Posterior vena cava (tissue), 2 donors: ENCODE measurements around the gene GRIK4. TPM values are rescaled to one million over a fixed set of nuclear protein-coding genes. Genes with fewer than 3 reads are reported as not detected.

ENCODE experiments used
- DNase-seq: peaks from one replicate; pipeline ENCODE4 v3.0.0-alpha.2; 2020; ENCODE audit warnings: low spot score
- intact Hi-C, 2 donors: fragments of 100-400 bp; cut with DNase I; formaldehyde crosslinking; loops; one replicate each; pipeline versions ENCODE4 v1.14.1 to v1.14.2; 2022 to 2023
- total RNA-seq, 2 donors: library from RNA; stranded (reverse); fragmentation: NEBNext Ultra II Directional; extraction: Animal tissue kit (Norgen Biotek cat#: 25700); gene quantifications; one replicate each; pipeline ENCODE4 v1.2.1, GENCODE V29; 2021
- donor health status: DM: yes; HTN: yes; CAD: no.
- donor health status: DM: yes; HTN: yes; CAD: no.

GRIK4 gene
- total RNA-seq, 2 donors from 2014 or later = 0.19 TPM; not detected in 1

GRCh38 chr11:120923866-120924508, 412.4 kb downstream of the GRIK4 start:
- intact Hi-C loops = no loop called here
- no peak for DNase-seq

- intact Hi-C loops = no loop called here
- DNase-seq = no peak
Observed at GRCh38 chr11:120925944-120926343, 414.4 kb downstream of the GRIK4 start.

GRCh38 chr11:120928627-120929026, 417.1 kb downstream of the GRIK4 start:
- intact Hi-C loops = no loop called here
- peak; percentile 31 for DNase-seq

DNA sequence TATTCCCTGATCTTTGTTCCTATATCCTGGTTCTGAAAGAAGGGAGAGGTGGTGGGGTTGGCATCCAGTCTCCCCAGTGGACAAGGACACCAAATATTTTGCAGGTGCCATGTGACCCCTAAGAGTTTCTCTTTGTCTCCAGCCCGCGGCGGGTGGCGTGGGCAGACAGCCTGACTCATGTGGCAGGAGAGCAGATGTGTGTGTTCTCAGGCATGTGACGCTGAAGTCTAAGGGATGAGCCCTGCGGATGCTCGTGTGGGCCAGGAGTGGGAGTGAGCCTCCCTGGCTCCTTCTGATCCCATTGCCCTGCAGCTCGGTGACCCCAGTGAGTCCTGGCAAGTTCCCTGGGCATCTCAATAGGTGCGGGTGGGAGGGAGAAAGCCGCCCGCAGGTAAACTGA, 417.5 kb downstream of the GRIK4 start:
- intact Hi-C loops = no loop called here

GRCh38 chr11:120929664-120930154, 418.2 kb downstream of the GRIK4 start:
- intact Hi-C loops = no loop called here
- peak; percentile 82 for DNase-seq

More for the DNA sequence above, 417.5 kb downstream of the GRIK4 start:
- DNase-seq = peak; percentile 36

DNA sequence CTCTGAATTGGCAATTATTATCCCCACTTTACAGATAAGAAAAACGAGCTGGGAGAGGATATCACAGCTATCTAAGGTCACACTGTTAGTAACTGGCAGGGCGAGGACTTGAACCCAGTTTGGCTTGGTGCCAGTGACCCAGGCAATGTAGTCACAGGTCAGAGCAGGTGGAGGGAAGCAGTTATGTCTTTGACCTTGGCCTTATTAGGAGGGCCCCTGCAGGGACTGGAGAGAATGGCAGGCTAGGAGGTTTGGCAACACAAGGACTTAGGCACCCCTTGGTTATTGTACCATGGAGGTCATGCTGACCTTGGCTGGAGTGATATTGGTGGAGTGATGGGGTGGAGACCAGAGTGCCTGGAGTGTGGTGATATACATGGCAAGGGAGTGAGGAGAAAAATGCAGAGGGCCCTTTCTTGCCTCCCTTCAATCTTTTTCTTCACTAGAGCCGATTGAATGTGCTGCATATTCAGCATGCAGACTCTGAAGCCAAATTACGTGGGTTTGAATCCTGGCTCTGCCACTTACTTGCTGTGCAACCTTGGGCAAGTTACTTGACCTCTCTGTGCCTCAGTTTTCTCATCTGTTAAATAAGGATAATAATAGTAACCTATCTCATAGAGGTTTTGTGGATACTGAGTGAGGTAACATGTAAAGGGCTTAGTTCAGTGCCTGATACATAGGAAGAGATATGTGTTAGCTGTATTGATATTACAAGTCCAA, 419.7 kb downstream of the GRIK4 start:
- peak; percentile 59 for DNase-seq
- intact Hi-C loops = no loop called here

GRCh38 chr11:120932305-120932915, 420.9 kb downstream of the GRIK4 start:
- peak; percentile 10 for DNase-seq
- intact Hi-C loops = no loop called here

- intact Hi-C loops = no loop called here
Observed at GRCh38 chr11:120936356-120936755, 424.8 kb downstream of the GRIK4 start.

DNA sequence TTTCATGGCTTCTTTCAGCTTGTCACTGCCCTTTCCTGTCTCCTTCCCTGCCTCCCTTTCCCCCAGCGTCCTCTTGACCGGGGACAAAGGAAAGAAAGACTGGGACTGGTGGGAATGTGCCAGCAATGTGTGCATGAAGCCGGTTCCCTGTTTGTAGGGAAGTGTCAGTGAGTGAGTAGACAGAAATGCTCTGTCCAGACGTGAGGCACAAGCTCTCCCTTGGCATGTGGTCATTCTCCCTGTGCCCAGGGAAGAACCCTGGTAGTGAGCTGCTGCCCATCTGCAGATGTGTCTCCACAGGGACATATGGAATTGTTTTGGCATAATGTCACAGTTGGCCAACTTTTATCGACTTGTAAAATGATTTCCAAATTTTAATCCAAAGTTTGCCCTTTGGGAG, 426.0 kb downstream of the GRIK4 start:
- peak; percentile 32 for DNase-seq
- intact Hi-C loops = no loop called here

More at GRCh38 chr11:120936356-120936755, 424.8 kb downstream of the GRIK4 start:
- no peak for DNase-seq

DNA sequence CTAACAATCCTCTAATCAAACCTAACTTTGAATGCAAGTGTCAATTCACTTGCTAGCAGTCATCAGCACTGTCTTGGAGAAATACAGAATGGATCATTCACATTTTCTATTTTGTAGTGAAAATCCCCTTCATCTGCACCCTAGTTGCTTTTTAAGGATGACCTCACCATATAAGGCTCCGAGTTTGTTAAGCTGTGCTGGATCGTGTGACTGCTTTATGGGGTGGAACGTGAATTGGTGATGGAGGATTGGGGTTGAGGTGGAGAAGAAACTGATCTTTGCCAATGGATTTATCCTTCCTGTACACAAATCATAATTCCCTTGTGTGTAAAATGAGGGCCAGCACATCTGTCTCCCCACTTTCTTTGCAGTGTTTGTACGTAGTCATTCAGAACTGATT, 426.7 kb downstream of the GRIK4 start:
- intact Hi-C loops = no loop called here
- no peak for DNase-seq

DNA sequence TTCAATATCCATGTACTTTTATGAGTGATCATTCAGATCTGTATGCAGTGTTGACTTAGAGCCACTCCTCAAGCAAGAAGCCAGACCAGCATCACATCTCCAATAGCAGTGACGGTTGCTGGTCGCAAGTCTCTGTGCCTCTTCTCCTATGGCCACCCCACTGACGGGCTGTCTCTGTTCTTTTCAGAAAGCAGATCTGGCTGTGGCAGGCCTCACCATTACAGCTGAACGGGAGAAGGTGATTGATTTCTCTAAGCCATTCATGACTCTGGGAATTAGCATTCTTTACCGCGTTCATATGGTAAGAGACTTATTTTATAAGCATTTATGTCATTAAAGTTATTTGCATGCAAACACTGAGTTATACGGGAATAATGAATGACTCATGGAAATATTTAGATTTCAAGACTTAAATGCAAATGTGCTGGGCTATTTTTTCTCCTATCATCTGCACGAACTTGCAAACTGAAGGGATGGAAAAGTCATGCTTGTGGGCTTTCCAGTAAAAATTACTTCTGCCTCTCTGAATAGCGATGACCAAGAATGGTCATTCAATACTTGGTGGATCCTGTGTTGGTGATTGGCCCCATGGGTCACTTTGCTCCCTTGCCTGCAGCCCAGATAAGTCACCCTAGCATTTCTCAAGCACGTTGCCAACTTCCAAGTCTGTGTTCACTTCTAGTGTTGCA, 428.8 kb downstream of the GRIK4 start:
- intact Hi-C loops = loop anchor here in 1 of 2 donors (2.0 kb wide), 1 partner anchor 48 kb away; no protein-coding TSS in a partner anchor

GRCh38 chr11:120941000-120941399, 429.5 kb downstream of the GRIK4 start:
- intact Hi-C loops = loop anchor here in 1 of 2 donors (2.0 kb wide), 1 partner anchor 48 kb away; no protein-coding TSS in a partner anchor
- DNase-seq = peak; percentile 6

More for the DNA sequence above, 428.8 kb downstream of the GRIK4 start:
- DNase-seq = peak; percentile 9

DNA sequence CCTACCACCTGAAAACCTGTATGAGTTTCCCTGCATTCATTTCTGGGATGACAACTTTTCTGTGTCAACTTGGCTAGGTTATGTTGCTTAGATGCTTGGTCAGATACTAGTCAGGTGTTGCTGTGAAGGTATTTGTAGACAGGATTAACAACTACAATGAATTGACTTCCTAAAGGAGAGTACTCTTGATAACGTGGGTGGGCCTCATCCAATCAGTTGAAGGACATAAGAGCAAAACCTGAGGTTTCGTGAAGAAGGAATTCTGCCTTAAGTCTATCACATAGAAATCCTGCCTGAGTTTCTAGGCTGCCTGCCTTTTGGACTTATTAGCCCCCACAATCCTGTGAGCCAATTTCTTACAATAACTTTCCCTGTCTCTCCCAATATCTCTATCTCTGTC, 431.2 kb downstream of the GRIK4 start:
- intact Hi-C loops = no loop called here
- no peak for DNase-seq

DNA sequence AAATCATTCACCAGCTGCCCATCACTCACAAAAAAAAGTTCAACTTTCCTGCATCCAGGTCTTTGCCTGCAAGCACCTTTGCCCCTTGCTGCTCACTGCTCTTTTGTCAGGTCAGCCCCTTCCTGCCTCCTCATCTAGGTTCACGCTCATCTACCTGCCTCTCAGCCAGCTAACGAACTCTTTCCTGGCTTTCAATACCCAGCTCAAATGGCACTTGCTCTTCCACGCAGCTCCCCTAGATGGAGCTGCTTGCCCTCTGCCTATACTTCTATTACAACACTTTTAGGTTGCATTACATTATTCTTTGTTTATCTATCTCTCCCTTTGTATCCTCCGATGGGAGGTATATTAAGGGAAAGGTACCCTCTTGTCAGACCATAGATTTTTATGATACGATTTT, 433.5 kb downstream of the GRIK4 start:
- intact Hi-C loops = no loop called here
- no peak for DNase-seq

DNA sequence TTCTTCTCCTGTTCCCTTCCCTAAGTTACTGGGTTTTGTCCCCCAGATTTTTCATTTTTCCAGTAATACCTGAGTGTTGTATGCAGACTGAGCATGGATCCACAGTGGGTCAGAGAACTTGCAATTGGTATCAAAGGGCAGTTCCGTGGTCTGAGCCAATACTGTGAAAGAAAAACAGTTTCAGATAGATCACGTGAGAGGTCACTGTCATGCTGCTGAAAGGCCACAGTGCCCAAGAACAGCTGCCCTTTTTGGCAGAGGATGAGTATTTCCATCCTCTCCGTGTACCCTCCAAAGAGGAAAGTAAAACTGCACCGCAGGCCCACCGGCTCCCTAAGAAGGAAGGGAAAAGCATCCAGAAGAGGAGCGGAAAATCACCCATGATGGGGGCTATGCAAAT, 439.3 kb downstream of the GRIK4 start:
- DNase-seq = peak; percentile 23
- intact Hi-C loops = loop anchor here (5.0 to 10.0 kb wide), 3 partner anchors 266 to 1066 kb away; partner anchors contain the start of gene GRIK4 (in 2 of the 2)

- peak; percentile 92 for DNase-seq
- intact Hi-C loops = loop anchor here (5.0 to 10.0 kb wide), 3 partner anchors 268 to 1068 kb away; partner anchors contain the start of gene GRIK4 (in 2 of the 2)
Observed at GRCh38 chr11:120952461-120953434, 441.2 kb downstream of the GRIK4 start.

DNA sequence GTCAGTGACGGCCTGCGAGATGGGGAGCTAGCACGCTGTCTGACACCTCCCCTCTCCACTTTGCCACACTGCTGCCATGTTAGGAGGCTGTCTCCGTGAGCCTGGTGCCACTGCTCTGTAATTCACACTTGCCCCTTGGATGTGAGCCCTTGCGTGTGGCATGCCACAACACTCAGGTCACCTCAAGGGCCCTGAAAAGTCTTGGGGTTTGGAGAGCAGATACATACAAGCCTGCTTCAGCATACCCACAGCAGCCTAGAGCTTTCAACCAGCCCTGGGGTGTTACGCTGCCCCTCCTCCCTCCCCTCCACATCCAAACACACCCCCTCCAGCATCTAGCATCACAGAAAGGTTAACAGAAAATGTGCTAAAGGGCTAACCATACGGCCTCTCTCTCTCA, 442.8 kb downstream of the GRIK4 start:
- intact Hi-C loops = loop anchor here (5.0 to 10.0 kb wide), 3 partner anchors 270 to 1070 kb away; partner anchors contain the start of gene GRIK4 (in 2 of the 2)

More for the DNA sequence above, 442.8 kb downstream of the GRIK4 start:
- DNase-seq = no peak
